GM21576 (cell line): ENCODE data around the gene BBX.
A peak's percentile ranks its signal among the peaks of the same experiment; 100 is the strongest.
"Not testable (repeated sequence)": the region's sequence is repeated elsewhere in the genome, so short reads cannot be mapped to it uniquely, and the experiment has no call there.

Source experiments
- ATAC-seq: cut with Tn5 transposase; IDR thresholded peaks from one replicate; pipeline ENCODE4 v1.9.1; 2021; ENCODE audit warnings: mild to moderate bottlenecking, moderate library complexity; ENCODE audit not compliant: unreplicated experiment

BBX gene

DNA sequence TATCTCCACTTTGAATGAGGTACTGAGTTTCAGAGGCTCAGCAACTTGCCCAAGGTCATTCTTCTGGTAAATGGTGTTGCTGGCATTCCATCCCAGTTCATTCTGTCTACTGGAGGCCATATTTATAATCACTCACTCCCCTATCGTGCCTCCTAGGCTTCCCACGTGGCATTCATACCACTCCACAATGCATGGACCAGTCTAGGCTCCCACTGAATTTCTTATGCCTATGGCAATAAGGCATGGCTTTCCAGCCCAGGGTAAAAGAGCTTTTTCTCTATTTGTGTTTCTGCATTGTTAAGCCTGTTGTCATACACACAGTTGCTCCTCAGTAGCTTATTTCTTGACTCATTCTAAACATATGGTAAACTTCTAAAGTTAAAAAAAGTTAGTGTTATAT lies 19.9 kb downstream of the BBX start:
- no peak for ATAC-seq

DNA sequence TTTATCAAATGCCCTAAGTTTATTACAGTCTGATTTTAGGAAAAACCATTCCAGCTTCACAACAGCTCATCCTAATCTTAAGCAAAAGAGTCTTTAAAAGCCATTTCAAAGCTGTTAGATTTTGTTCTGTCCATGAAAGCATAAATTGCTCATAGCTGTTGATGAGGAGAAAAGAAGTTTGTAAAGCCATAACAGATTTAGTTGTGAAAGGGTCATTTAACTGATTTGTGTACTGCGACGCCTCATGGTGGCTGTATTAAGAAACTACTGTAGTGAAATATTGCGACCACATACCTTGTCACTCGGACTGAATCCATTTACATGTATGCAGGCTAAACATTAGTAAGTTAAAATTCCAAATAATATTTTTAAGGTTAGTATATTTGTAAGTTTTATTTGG lies 20.9 kb downstream of the BBX start:
- no peak for ATAC-seq

DNA sequence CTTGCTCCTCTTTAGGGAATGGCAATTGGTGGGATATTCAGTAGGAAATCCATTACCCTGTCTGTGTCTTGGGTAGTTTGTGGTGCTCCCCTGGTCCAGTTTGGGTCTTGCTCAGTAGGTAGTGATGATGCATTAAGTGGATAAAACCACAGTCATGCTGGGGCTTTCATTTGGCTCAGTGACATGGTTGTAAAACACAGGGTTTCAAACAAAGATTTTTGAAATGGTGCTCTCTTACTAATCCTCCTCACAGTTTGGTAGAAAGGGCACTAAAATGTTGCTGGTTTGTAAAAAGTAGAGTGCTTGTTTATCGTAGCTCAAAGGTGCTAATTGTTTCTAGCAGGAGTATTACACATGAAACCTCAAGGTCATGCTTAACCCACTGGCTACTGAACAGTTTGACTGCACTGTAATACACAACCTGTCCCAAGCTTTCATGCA lies 22.9 kb downstream of the BBX start:
- ATAC-seq: no peak

DNA sequence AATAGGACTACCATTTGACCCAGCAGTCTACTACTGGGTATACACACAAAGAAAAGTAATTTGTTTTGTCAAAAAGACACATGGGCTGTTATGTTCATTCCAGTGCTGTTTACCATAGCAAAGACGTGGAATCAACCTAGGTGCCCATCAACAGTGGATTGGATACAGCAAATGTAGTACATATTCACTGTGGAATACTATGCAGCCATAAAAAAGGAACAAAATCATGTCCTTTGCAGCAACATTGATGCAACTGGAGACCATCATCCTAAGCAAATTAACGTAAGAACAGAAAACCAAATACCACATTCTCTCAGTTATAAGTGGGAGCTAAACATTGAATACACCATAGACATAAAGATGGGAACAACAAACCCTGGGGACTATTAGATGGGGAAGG lies 25.8 kb downstream of the BBX start:
- no peak for ATAC-seq

DNA sequence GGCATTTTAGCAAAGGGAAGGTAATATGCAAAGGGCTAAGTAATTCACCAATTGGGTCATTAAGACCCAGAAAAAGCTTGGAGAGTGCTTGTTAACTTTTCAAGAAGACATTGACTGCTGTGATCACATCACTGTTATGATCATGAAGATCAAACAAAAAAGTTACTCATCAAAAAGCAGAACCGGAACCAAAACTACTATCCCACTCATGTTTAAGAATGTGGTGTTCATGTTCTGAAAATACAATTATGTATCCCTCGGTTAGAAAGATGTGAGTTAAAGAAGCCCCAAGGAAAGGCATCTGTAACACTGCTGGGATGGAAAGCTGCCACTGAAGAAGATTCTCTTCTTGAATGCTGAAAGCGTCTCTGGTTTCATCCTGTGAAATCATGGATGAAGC lies 32.6 kb downstream of the BBX start:
- ATAC-seq: no peak

DNA sequence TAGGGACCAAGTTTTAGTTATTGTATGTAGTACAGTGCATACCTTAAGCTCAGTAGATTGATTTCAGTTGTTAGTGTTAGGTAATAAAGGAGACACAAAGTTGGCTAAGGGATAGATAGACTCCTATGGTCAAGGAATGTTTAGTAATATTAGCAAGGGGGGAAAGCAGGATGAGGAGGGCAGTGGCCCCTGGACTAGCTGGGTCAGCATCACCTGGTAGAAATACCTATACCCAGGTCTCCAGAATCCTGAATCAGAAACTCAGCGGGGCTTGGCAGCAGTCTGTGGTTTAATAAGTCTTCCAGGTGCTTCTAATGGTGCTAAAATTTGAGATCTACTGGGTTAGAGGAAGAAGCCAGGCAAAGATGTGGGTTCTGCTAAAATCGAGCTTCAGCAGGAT lies 35.0 kb downstream of the BBX start:
- no peak for ATAC-seq

DNA sequence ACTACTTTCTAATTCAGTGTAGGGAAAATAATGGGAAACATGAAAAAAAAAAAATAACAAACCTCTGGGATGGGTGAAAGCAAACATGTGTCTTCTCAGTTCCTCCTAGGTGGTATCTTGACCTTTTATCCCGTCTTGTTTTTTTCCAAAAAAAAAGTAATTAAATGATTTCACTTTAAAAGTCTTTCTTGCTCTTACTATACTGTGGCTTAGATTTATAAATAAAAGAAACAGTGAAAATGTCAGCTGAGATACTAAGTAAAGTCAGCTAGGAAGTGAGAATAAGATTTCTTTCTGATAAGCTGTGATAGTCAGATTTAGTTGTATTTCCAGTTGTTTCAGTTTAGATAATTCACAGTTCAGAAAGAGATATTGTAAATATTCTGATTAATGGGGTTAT lies 37.4 kb downstream of the BBX start:
- no peak for ATAC-seq

DNA sequence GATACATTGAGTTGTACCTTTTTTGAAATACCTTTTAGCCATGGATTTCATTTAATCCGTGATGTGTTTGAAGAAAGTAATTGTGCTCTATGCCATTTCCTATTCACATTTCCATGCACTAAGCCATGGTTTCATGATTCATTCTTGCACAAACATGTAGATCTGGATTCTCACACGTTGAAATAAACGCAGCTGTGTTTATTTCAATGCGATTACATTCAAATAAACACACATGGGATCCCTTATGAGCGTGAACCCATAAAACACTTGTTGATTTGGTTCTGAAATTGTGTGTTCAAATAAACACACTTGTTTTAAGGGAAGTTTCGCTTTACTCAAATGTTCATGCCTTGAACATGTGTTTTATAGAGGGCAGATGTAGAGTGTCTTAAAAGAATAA lies 39.2 kb downstream of the BBX start:
- ATAC-seq: no peak

DNA sequence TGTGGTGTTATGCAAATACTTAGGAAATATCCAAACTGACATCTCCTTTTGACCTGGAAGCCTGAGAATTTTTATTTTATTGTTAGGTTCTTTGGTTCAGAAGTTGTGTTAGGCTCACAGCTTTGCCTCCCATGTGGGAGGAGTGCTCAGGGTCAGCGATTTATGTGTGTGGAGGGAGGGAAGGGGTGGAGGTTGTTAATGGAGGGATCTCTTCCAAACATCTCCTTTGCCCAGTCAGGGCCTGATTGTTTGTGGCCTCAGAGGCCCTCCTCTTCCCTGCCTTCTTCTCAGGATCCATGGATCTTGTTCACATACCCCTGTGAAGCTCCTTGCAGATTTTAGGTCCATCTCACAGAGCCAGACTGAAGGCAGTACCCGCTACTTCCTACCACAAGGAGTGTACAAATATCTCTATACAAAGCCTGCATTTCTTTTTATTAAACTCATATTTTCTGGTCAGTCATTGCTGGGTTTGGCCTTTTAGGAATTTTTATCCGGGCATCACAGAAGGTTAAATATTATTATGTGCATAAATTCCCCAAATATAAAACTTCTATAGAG lies 40.3 kb downstream of the BBX start:
- no peak for ATAC-seq

DNA sequence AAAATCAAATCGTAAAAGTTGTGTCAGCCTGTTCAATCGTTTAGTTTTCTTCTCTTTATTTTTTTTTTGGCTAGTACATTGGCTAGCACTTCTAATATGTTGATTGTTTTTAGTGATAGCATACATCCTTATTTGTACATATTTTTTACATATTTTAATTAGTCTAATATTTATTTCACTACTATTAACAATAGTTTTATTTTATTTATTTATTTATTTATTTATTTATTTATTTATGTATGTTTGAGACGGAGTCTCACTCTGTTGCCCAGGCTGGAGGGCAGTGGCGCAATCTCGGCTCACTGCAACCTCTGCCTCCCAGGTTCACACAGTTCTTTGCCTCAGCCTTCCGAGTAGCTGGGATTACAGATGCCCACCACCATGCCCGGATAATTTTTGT lies 42.5 kb downstream of the BBX start:
- ATAC-seq: not testable (repeated sequence)

DNA sequence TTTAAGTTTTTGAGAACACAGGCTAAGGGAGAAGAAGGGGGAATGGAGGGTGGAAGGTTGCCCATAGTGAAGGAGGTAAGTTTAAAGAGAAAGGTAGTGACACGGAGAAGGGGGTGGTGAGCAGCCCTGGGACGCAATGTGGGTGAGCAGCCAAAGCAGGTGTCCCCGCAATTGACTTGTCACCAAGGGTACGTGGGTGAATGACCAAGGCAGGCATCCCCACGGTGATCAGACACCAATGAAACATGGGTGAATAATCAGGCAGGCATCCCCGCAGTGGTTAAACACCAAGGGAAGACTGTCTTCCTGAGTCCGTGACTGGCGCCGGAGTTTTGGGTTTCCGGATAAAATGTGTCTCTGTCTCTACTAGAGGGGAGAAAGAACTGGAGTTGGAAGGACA lies 48.3 kb downstream of the BBX start:
- ATAC-seq: not testable (repeated sequence)

DNA sequence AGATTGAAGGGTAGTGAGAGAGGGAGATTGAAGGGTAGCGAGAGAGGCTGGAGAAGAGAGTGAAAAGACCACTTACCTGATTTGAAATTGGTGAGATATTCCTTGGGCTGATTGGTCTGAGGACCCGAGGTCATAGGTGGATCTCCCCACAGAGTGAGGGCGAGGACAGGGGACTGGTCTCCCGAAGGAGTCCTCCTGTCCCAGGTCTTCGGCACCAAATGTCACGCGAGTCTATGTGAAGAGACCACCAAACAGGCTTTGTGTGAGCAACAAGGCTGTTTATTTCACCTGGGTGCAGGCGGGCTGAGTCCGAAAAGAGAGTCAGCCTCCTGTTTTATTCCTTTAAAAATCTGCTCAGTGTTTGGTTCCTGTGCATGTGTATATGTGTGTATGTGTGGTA lies 48.7 kb downstream of the BBX start:
- not testable (repeated sequence) for ATAC-seq

DNA sequence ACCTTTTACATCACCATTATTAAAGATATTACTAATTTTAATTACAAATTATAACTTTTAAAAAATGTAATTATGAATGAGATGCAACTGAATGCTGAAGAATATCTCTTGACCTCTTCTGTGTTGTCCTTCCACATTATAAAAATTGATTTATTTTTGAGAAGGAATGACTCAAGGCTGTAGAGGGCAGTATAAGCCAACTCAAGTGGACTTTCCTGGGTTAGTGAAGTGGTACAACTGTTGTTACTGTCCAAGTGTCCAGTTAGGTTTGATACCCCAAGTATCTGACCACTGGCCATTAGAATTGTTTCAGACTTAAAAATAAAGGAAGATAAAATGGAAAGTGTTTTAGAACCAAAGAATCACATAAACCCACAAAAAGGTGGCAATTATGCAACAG lies 51.9 kb downstream of the BBX start:
- ATAC-seq: peak; percentile 66

DNA sequence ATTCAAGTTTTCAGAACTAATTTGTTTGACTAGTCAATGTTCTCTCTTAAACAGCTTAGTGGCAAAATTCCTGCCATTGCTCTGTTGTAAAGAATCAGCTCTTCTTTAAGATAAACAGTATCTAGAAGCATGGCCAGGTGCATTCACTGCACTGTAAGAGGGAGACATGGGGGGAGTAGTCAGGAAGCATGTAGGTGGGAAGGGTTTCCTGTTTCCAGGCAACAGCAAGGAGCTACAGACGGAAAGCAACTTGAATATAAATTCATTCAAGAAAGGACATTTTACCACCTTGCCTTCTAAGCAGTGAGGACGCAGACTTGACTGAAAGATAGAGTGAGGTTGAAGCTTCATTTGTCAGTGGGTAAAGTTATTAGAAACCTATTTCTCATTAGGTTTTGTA lies 55.3 kb downstream of the BBX start:
- no peak for ATAC-seq

DNA sequence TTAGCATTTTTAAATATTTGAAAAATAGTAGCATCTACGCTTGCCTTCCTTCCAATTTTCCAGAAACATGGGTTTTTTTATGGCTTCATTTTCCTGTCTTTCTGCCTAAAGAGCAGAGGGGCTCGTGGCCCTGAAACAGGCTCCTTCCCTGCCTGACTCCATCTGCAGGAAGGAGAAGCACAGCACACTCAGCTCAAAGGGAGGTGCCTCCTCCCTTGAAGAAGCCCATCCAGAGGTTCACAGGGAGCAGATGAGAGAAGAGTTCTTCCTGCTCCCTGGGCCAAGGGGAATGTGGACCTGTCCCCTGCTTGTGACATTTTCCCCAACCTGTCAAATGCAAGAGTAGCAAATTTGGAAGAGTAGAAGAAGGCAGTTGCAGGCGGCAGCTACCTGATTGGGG lies 55.8 kb downstream of the BBX start:
- no peak for ATAC-seq

DNA sequence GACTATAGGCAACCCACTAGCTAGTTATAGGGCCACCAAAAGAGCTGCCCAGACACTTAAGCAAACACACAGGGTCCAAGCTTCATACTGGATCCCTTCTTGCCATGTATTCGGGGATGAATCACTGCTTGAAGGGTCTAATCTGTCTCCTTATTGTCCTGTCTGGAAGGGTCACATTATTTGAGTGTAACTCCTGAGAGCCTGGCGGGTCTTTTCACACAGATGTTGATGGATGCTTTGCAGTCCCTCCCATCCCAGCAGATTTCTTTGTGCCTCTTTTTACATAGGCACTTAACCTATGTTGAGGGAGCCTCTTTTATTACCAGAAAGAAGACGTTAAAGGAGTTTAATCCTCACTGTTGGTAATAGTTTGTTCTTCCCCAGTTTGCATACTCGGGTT lies 56.6 kb downstream of the BBX start:
- no peak for ATAC-seq

DNA sequence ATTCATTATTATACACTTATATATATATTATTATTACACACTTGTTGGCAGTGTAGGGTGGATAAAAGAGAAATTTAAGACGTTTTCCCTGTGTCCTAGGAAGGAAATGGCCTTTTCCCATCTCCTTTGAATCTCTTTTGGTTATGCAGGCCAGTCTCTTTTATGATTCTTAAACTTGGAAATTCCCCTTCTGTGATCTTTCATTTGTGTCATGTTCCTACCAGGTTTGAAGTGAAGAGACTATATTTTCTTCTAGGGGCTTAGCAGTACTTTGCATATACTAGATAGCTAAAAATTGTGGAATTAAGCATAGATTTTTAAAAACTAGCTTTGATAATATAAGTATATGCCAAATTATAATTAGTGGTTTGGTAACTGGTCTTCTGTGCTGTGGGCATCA lies 58.5 kb downstream of the BBX start:
- ATAC-seq: no peak

DNA sequence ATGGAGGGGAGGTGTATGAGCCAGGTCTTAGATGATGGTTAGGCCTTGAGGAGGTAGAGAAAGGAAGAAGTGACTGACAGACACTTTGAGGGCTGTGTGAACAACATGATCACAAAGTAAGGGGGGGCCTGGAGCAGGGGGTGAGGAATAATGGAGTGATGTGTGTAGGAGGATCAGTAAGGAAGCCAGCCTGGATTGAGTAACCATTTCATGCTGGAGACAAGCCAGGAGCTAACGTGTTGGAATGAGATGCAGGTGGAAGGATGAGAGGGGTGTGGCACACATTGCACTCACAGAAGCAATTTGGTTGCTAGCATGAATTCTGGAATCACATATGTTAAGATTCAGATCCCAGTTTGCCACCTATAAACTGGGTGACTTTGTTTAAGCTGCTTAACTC lies 65.5 kb downstream of the BBX start:
- no peak for ATAC-seq

DNA sequence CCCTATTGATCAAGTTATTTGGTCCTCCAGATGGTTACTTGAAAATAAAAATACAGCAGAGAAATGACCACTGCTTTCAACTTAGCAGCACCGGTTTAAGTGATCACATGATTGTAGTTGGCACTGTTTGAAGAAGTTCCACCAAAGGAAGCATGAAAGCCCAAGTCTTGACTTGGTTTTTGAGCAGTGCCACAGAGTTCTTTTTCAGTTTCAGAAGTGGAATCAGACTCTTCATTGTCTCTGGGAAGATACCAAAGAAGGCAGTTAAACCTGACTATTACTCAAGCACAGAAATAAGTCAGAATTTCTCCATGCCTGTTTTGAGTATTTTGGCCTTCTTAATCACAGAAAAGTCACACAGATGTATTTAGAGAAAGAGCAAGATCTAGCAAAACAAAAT lies 66.7 kb downstream of the BBX start:
- peak; percentile 73 for ATAC-seq

DNA sequence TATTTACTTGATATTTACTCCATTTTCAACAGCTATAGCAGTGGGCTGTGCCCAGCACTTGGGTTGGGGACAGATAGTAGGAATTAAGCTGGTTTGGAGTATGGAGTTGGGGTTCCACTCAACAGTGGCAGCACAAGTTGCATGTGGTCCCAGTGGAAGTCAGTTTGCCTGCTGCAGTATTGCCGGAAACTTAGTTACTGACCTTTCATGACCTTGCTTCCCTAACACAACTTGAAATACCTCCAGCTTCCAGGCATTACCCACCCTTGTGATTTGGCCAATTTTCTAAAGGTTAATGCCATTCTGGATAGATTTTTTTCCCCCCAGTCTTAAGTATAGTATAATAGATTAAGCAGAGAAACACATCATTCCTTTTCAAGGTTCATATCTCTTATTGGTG lies 68.0 kb downstream of the BBX start:
- no peak for ATAC-seq

DNA sequence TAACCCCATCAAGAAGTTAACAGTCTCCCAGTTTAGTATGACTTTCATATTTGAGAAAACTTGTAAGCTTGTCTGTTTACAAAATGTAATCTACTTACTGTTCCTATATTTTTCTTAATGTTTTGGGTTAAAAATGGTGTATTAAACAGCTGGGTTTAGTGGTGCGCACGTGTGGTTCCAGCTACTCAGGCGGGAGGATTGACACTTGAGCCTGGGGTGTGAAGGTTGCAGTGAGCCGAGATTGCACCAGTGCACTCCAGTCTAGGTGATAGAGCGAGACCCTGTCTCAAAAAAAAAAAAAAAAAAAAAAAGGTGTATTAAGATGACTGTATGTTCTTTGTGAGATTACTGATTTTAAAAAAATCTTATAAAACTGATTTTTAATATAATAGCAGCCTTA lies 69.3 kb downstream of the BBX start:
- ATAC-seq: no peak

DNA sequence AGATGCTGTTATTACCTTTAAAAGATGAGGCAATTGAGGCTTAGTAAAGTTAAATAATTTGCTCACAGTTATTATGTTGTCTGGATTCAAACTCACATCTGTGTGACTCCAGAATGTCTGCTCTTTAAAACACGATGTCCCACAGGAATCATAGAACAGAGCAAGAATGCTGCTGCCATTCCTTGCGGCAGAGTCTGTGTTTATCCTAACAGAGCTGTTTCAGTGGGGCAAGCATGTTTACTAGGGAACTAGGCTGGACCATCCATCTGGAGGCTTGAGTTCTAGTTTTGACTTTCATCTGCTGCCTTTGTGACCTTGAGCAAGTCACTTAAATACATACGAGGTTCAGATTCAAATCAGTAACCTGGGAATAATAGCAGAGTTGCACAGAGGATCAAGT lies 72.1 kb downstream of the BBX start:
- no peak for ATAC-seq

DNA sequence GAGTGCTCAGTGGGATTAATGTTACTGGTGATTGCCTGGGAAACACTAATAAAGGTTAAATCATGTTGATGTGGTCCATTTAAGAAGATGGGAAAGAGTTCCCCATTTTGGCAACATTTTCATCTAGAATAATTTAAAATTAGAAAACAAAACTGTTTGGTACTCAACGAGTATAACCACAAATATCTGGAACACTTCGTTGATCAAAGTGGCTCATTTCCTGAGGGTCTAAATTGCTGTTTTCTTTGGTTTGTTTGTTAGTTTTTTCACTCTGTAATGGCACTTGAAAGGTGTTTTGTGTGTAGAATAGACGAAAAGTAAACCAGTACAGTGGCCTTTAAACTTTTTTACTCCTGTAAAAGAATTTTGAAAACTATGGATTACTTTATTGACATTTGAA lies 73.9 kb downstream of the BBX start:
- ATAC-seq: no peak
